ENCODE data around the gene ATP6V0E1.
"Not testable (repeated sequence)": the region's sequence is repeated elsewhere in the genome, so short reads cannot be mapped to it uniquely, and the experiment has no call there.

ATP6V0E1 gene

DNA sequence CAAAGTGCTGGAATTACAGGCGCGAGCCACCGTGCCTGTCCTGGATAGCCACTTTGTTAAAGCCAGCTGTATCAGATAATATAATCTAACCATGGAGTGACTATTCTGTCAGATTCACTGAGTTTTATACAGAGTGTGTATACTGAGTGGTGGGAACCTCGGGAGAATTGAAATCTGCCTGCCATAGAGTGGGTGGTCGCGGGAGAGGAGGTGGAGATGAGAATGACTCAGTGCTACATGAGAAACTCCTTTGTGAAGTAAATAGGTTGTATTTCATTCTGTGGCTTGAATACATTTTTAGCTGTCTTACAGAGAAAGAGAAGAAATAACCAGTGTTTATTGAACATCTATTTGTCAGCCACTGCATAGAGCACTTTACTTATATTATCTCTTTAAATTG, 26.4 kb downstream of the ATP6V0E1 start:
- no peak for DNase-seq

DNA sequence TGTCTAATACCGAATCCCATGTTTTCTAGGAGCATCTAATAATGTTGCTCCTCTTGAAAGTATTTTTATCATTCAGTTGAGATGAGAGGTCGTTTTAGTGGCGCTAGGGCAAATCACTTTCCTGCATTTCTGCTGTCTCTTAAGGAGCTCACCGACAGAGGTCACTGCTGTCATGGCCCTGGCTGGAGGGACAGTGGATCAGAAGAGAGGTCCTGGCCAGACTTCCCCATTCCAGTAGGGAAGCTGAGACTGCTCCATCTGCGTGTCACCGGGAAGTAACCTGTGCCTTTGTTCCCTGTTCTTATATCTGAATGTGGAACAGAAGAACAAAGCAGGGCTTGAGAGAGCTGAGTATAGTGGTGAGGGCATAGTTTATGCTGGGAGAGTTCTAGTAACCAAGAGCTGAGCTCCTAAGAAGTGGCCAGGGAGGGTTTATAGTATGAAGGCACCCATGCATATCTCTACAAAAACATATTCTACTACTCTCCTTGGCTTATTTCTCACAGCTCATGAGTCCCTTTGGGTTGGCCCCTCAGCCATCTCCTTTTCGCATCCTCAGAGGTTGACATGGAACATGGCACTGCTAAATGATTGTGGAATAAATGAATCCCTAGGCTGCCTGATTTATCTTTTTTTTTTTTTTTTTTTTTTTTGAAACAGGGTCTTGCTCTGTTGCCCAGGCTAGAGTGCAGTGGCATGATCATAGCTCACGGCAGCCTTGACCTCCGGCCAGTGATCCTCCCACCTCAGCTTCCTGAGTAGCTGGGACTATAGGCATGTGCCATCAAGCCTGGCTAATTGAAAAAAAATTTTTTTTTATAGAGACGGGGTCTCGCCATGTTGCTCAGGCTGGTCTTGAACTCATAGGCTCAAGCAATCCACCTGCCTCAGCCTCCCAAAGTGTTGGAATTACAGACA, 27.2 kb downstream of the ATP6V0E1 start:
- no peak for DNase-seq

DNA sequence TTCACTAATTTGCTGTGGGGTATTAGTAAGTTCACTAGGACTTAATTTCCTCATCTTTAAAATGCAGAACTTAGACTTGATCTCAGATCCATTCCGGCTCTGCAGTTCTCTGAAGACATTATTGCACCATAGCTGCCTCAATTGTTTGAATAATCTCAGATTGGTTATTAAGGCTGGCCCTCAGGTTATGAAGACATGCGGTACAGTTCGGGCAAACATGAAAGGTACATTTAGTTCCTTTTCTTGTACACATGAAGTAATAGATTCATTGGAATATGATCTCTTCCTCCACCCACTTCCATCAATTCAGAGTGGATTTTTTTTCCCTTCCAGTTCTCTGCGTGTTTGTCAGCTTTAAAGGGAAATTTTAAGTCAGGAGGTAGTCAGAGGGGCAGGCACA, 28.0 kb downstream of the ATP6V0E1 start:
- DNase-seq: no peak

DNA sequence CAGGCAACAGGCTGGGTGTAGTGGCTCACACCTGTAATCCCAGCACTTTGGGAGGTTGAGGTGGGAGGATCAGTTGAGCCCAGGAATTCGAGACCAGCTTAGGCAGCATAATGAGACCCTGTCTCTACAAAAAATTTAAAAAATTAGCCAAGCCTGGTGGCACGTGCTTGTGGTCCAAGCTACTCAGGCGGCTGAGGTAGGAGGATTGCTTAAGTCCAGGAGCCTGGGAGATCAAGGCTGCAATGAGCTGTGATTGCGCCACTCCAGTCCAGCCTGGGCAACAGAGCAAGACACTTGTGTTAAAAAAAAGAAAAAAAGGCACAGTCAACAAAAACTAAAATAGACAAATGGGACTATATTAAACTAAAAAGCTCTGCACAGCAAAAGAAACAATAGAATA, 29.3 kb downstream of the ATP6V0E1 start:
- no peak for DNase-seq

DNA sequence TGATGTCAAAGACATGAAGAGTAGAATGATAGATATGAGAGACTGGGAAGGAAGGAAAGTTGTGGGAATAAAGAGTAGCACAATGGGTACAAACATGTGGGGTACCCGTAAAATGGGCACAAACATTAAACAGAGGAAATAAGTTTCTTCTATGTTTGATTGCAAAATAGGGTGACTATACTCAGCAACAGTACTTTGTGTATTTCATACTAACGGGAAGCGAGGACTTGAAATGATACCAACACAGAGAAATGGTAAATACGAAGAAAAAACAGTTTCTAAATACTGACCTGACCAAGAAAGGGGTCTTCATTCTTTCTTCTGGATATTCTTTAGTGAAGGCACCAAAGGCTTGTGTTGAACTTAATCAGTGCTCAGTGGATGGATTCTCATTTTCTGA, 31.1 kb downstream of the ATP6V0E1 start:
- no peak for DNase-seq

DNA sequence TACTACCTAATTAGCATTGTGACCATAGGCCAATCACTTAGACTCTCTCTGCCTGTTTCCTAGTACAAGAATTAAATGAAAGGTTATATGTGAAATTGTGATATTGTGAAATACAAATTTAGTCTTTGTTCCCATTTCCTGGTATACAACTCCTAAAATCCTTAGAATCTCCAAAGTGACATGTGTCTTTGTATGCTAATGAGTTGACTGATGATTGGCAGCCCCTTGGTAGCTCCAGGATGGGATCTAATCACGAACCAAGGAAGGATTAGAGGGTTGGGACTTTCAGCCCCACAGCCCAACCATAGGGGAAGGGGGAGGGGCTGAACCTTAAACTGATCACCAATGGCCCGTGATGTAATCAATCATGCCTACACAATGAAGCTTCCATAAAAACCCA, 31.6 kb downstream of the ATP6V0E1 start:
- no peak for DNase-seq

DNA sequence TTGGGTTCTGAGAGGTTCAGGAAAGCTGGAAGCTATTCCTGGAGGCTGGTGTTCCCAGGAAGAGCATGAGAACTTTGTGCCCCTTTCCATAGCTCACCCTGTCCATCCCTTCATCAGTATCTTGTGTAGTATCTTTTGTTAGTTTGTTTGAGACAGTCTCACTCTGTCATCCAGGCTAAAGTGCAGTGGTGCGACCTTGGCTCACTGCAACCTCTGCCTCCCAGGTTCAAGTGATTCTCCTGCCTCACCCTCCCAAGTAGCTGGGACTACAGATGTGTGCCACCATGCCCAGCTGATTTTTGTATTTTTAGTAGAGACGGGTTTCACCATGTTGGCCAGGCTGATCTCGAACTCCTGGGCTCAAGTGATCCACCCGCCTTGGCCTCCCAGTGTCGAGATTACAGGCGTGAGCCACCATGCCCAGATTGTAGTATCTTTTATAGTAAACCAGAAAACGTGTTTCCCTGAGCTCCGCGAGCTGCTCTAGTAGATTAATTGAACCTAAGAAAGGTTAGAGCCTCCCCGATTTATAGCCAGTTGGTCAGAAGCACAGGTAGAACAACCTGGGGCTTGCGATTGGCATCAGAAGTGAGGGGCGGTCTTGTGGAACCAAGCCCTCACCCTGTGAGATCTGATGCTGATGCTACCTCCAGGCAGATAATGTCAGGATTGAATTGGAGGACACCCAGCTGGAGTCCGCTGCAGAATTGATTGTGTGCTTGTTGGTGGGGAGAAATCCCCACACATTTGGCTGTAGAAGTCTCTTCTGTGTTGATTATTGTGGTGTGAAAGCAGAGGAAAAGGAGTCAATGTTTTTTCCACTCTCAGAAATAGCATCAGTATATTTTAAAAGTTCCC, 32.3 kb downstream of the ATP6V0E1 start:
- DNase-seq: no peak

DNA sequence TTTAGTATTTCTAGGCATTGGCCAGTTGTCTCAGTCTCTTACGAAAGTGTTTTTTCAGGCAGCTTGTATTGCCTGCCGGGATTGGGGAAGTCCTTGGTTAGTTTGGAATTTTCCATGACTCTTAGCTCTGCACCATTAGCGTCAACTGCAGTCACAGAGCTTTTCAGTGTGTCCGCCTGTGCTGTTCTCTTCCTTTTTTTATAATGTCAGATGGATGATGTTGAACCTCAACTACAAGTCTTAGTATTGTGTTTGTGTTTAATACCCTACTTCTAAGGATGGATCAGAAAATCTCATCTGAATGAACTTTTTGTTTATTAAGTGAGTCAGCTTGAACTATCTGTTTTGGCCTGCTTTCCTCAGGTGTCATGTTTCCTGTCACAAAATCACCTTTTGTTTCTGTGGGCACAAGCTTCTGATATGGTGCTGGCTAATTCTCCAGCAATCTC, 33.1 kb downstream of the ATP6V0E1 start:
- DNase-seq: no peak

DNA sequence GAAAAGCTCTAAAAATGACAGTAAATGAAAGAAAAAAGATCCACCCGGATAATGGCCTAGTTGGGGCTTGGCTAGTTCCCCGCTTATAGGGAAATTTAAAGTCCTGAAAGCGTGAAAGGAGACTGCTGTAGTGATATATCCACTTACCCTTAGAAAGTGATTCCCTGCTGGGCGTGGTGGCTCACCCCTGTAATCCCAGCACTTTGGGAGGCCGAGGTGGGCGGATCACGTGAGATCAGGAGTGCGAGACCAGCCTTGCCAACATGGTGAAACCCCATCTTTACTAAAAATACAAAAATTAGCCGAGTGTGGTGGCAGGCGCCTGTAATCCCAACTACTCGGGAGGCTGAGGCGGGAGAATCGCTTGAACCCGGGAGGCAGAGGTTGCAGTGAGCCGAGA, 33.5 kb downstream of the ATP6V0E1 start:
- DNase-seq: not testable (repeated sequence)

DNA sequence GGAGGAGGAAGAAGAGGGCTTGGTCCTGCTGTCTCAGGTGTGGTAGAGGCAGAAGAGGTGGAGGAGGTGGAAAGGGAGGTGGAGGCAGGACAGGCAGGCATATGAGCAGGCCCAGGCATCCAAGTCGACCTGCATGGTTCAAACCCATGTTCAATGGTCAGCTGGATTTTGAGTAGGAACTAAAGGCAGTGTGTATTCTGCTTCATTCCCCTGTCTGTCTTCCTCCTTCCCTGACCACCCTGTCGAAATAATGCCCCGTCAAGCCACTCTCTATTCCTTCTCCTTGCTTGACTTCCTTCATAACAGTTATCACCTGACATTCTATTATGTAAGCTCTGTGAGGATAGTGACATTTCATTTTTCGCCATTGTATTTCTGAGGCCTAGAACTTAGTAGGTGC, 34.8 kb downstream of the ATP6V0E1 start:
- DNase-seq: no peak

DNA sequence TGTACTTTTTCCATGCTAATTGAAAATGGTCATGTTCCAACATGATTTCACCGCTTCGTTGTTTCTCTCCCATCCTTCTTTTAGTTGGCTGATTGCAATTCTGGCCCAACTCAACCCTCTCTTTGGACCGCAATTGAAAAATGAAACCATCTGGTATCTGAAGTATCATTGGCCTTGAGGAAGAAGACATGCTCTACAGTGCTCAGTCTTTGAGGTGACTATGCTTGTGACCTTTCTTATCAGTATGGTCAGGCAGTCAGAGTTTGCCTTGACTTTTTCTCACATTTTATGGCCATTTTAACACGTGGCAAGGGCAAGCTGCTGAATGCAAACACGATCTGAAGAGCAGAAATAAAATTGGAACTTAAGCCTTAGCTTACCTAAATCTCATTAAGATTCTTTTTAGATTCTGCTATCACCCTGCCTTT, 36.6 kb downstream of the ATP6V0E1 start:
- no peak for DNase-seq

DNA sequence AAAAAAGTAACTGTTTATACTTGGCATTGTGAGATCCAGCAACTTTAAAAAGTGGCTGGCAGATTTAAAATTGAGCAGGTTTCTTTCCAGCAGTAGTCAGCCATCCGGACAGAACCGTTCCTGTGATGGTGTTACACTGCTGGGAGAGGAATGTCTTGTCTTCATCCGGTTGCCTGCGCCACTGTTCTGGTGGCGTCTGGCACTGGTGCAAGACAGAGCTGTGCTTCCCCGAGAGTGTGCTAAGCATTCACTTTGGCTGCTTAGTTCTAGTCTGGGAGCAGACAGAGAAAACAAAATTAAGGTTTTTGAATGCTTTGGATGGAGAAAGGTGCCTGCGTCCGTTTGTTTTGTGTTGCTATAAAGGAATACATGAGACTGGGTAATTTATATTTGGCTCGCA, 37.1 kb downstream of the ATP6V0E1 start:
- no peak for DNase-seq

DNA sequence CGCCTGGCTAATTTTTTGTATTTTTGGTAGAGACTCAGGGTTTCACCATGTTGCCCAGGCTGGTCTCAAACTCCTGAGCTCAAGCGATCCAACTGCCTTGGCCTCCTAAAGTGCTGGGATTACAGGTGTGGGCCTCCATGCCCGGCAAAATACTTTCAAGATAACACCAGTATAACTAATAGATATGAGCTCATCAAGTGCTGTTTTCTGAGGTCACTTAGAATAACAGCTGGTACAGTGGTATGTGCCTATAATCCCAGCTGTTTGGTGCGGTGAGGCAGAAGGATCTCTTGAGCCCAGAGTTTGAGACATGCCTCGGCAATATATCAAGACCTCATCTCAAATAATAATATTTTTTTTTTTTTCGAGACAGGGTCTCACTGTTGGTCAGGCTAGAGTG, 42.1 kb downstream of the ATP6V0E1 start:
- DNase-seq: no peak

DNA sequence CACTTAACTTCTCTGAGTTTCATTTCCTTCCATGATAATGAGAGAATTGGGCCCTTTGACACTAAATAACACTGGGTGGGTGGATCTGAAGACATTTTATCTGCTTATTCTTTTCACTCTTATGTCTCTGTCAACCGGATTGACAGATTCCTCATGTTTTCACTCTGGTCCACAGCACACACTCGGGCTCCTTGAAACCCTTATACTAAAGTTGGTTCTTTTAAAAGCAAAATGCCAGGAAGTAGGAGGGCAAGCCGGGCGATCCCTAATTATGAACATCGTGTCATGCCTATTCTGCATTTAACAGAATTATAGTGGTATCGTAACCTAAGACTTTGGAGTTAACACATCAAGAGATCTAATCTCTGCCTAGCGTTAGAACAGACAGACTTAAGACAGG, 44.3 kb downstream of the ATP6V0E1 start:
- DNase-seq: no peak

DNA sequence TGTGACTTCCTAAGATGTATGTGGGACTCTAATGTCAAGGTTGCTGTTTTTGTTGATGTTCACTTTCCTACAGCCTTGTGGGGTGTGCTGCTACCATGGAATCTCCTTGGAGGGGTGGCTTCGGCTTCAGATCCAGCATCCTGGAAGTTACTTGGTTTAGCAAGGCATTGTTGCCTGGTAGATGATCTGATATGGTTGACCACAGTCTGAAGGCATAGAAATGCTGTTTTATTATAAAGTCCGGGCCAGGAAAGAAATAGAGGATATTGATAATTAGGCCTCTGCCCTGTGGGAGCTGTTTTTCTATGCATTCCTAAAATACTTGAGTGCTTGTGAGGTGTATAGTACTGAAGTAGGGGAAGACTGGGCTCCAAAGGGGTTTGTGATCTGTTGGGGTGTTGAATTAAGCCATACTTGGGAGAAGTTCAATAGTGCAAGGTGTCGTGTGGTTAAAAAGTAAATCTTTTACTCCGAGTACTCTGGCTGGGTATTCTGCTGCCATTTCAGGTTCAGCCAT, 45.3 kb downstream of the ATP6V0E1 start:
- no peak for DNase-seq

DNA sequence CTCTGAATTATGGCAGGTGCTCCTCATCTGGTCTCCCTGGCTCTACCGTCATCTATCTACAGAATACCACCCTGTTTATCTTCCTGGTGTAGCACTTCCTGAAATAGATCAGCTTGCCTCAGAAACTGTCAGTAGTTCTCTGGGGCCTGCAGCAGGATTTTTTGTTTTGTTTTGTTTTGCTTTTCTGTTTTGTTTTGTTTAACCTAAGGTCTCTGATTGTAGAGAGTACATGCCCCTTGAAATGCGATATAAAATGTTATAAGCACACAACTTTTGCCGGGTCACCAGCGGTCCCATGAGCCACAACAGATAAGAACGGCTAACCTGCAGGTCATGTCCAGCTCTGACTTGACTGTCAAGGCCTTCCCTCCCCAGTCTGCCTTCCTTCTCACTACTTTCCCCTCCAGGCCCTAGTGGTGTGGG, 45.9 kb downstream of the ATP6V0E1 start:
- DNase-seq: no peak

DNA sequence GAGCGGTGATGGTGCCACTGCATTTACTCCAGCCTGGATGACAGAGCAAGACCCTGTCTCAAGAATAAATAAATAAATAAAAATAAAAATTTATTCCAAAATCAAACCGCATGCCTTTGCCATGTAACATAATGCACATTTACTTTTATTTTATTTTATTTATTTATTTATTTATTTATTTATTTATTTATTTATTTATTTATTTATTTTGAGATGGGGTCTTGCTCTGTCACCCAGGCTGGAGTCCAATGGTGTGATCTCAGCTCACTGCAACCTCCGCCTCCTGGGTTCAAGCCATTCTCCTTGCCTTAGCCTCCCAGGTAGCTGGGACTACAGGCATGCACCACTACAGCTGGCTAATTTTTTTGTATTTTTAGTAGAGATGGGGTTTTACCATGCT, 48.5 kb downstream of the ATP6V0E1 start:
- not testable (repeated sequence) for DNase-seq

DNA sequence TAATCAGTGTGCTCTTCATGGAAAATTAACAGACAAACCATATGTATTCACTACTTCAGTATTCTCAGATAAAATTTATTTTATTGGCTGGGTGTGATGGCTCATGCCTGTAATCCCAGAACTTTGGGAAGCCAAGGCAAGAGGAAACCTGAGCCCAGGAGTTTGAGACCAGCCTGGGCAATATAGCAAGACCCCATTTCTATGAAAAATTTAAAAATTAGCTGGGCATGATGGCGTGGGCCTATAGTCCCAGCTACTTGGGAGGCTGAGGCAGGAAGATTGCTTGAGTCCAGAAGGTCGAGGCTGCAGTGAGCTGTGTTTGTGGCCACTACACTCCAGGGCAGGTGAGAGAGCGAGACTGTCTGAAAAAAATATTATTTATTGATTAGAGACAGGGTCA, 49.2 kb downstream of the ATP6V0E1 start:
- no peak for DNase-seq

DNA sequence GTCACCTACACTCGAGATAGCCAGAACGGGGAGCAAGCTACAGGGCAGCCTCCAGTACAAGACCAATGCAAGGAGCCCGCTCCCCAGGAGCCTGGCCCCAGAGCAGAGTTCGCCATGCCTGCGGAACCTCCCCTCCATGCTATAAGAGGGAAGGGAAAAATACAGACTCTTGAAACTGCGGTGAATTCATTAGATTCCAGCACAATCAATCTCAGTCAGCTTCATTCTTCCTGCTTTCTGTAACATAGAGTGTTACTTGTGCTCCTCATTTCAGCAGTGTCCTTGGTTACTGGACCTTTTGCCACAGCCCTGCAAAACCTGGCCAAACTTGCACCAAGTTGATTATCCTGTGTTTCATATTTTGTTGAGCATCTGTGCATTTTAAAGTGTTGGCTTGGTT, 50.4 kb downstream of the ATP6V0E1 start:
- DNase-seq: no peak

DNA sequence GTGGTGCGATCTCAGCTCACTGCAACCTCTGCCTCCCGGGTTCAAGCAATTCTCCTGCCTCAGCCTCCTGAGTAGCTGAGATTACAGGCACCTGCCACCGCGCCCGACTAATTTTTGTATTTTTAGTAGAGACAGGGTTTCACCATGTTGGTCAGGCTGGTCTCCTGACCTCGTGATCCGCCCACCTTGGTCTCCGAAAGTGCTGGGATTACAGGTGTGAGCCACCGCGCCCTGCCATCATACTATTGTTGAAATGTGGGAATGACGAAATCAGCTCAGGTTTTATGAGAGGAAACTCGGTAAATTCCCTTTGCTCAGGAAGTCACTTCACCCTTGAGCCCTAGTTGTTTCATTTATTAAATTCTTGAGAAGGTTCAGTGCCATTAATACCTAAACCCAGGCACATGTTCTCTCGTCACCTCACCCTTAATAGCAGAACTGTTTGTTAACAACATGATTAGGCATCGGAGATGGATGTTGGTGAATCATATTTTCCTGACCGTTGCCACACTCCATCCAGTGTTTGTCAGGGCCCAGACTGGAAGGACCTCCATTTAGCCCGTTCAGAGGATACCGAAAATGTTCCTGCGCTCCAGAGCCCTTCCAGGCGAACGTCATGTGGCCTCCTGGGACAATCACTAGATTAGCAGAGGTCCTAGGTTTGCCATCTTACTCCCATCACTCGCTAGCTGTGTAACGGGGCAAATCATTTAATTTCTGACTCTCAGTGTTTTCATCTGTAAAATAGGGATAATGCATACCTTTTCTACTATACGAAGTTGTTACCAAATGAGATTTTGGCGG, 52.5 kb downstream of the ATP6V0E1 start:
- peak; percentile 31 for DNase-seq

DNA sequence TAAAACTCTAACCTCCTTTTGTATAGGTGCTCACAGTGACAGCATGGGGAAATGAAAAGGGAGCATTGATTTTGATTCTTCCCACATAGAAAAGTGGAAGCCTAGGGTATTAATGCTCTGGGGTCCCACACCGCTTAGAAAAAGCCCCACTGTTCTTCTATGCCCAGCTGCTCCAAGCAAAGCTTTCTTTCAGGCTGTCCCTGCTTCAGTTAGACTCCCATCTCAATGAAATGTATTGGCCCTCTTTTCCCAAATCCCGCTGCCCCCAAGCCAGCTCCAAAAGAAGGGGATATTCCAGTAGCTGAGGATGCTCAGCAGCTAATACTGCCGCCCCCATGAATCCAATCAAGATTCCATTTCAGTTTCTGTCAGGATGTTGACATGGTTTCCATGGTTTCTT, 55.6 kb downstream of the ATP6V0E1 start:
- no peak for DNase-seq

DNA sequence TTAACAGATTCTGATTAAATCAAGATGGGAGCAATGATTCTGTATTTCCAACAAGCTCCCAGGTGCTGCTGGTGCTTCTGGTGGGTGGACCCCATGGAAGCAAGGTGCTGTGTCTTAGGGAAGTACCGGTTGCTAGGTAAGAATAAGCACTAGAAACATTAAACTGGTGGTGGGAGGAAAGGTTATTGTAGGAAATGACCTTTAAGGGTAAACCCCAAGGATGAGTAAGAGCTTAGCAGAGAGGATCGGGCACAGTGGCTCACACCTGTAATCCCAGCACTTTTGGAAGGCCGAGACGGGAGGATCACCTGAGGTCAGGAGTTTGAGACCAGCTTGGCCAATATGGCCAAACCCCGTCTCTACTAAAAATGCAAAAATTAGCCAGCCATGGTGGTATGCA, 56.4 kb downstream of the ATP6V0E1 start:
- no peak for DNase-seq

Data from CD4-positive, alpha-beta T cell treated with Interleukin-4 for 4 hours (primary cell).